Measurements from ENCODE around the gene DISP3. TPM values are rescaled to one million over a fixed set of nuclear protein-coding genes. Genes with fewer than 3 reads are reported as not detected.

DISP3 gene
- total RNA-seq, result 0.10 and 0.33 TPM in 2 replicates

DNA sequence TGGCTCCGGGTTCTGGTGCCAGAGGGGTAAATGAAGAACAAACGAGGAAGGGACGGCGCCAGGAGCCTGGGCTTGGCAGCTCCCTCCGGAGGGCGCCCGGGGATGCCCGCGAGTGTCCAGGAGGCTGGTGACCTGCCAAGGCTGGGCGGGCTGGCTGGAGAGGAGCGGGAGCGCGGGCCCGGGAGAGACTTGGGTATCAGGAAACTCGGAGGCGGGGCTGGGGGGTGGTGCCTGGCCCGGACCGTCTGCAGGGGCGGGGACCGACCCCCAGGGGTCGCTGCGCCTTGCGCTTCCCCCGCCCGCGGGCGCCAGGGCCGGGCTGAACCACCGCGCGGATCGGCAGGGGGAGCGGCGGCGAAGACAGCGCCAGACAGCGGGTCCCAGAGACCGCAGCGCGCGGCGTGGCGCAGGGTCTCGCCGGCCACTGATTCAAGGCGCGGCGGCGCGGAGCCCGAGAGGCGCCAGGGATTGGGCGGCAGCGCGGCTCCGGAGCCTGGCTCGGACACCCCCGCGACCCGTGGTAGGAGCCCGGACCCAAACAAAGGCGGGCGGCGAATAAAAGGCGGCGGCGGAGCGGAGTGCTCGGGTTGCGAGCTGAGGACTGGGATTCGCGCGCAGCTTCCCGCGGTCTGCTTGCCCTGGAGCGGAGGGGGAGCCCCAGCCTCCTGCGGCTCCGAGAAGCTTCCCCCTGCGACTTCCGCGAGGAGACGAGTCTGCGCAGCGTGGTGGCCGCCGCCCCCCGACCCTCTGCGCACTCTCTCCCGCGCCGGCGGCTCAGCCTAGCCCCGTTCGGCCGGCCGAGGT lies at the start of gene DISP3:
TSS of gene DISP3 (plus strand) at position 585 of the 804 bp plus-strand sequence. CDS start 21,838 bp downstream, outside the sequence.

Other genes starting within 250 kb of the DISP3 start
- 50.7 and 54.2 TPM in 2 replicates for gene MTOR, start 216.6 kb upstream of the DISP3 start, total RNA-seq
- gene UBIAD1, start 206.0 kb upstream of the DISP3 start, total RNA-seq, result 13.7 and 14.4 TPM in 2 replicates
- gene FBXO2, start 175.3 kb downstream of the DISP3 start, total RNA-seq, result 1.3 and 2.3 TPM in 2 replicates
- gene FBXO44, start 175.7 kb downstream of the DISP3 start, total RNA-seq, result 9.6 and 18.6 TPM in 2 replicates
- gene FBXO6, start 185.0 kb downstream of the DISP3 start, total RNA-seq, result 2.3 and 3.3 TPM in 2 replicates
- 26.8 and 32.7 TPM in 2 replicates for gene MAD2L2, start 202.0 kb downstream of the DISP3 start, total RNA-seq
- 0.33 and 0.96 TPM in 2 replicates for gene DRAXIN, start 212.6 kb downstream of the DISP3 start, total RNA-seq